ENCODE results near the gene TYW1B. TPM values are rescaled to one million over a fixed set of nuclear protein-coding genes. Genes with fewer than 3 reads are reported as not detected.
"Not testable (repeated sequence)": the region's sequence is repeated elsewhere in the genome, so short reads cannot be mapped to it uniquely, and the experiment has no call there.

The TYW1B gene
- total RNA-seq, 1 donor: 3.3 TPM

GRCh38 chr7:72790048-72790697 lies 37.8 kb downstream of the TYW1B start:
- not testable (repeated sequence) for H3K4me3 ChIP-seq (ENCODE audit: low read length); H3K9me3 ChIP-seq (ENCODE audit: low read depth, low read length)

GRCh38 chr7:72785166-72785955 lies 42.6 kb downstream of the TYW1B start:
- H3K4me1 ChIP-seq (ENCODE audit: insufficient read depth, low read length): no peaks in the 10 kb centered on the region
- no peaks in the 10 kb centered on the region for H3K9me3 ChIP-seq (ENCODE audit: low read depth, low read length)
- H3K27me3 ChIP-seq (ENCODE audit: insufficient read depth, low read length): no peaks in the 10 kb centered on the region
- H3K4me3 ChIP-seq (ENCODE audit: low read length): no peak overlapping the region

More at GRCh38 chr7:72790048-72790697, 37.8 kb downstream of the TYW1B start:
- not testable (repeated sequence) for H3K27me3 ChIP-seq (ENCODE audit: insufficient read depth, low read length); H3K4me1 ChIP-seq (ENCODE audit: insufficient read depth, low read length)

GRCh38 chr7:72783601-72784370 lies 44.2 kb downstream of the TYW1B start:
- not testable (repeated sequence) for H3K4me1 ChIP-seq (ENCODE audit: insufficient read depth, low read length); H3K4me3 ChIP-seq (ENCODE audit: low read length); H3K27me3 ChIP-seq (ENCODE audit: insufficient read depth, low read length); H3K9me3 ChIP-seq (ENCODE audit: low read depth, low read length)

- Histone ChIP-seq H3K4me1 (ENCODE audit: insufficient read depth, low read length) (no peaks in the 10 kb centered on the region), H3K4me3 (ENCODE audit: low read length) (no peak overlapping the region), H3K27me3 (ENCODE audit: insufficient read depth, low read length) (no peaks in the 10 kb centered on the region), H3K9me3 (ENCODE audit: low read depth, low read length) (no peaks in the 10 kb centered on the region)
Observed at GRCh38 chr7:72781631-72782030, 46.4 kb downstream of the TYW1B start.

- H3K4me3 ChIP-seq (ENCODE audit: low read length): no peak overlapping the region
- H3K9me3 ChIP-seq (ENCODE audit: low read depth, low read length): no peaks in the 10 kb centered on the region
- H3K4me1 ChIP-seq (ENCODE audit: insufficient read depth, low read length): no peaks in the 10 kb centered on the region
- no peaks in the 10 kb centered on the region for H3K27me3 ChIP-seq (ENCODE audit: insufficient read depth, low read length)
Observed at GRCh38 chr7:72781161-72781560, 46.8 kb downstream of the TYW1B start.

GRCh38 chr7:72780289-72780894 lies 47.6 kb downstream of the TYW1B start:
- H3K4me3 ChIP-seq (ENCODE audit: low read length); H3K27me3 ChIP-seq (ENCODE audit: insufficient read depth, low read length); H3K9me3 ChIP-seq (ENCODE audit: low read depth, low read length); H3K4me1 ChIP-seq (ENCODE audit: insufficient read depth, low read length): not testable (repeated sequence)

GRCh38 chr7:72777167-72777566 lies 50.8 kb downstream of the TYW1B start:
- not testable (repeated sequence) for H3K9me3 ChIP-seq (ENCODE audit: low read depth, low read length); H3K27me3 ChIP-seq (ENCODE audit: insufficient read depth, low read length); H3K4me3 ChIP-seq (ENCODE audit: low read length); H3K4me1 ChIP-seq (ENCODE audit: insufficient read depth, low read length)

GRCh38 chr7:72772627-72773026 lies 55.4 kb downstream of the TYW1B start:
- H3K9me3 ChIP-seq (ENCODE audit: low read depth, low read length): not testable (repeated sequence)

GRCh38 chr7:72766994-72767393 lies 61.0 kb downstream of the TYW1B start:
- H3K9me3 ChIP-seq (ENCODE audit: low read depth, low read length); H3K27me3 ChIP-seq (ENCODE audit: insufficient read depth, low read length); H3K4me3 ChIP-seq (ENCODE audit: low read length); H3K4me1 ChIP-seq (ENCODE audit: insufficient read depth, low read length): not testable (repeated sequence)

More at GRCh38 chr7:72772627-72773026, 55.4 kb downstream of the TYW1B start:
- H3K4me1 ChIP-seq (ENCODE audit: insufficient read depth, low read length); H3K4me3 ChIP-seq (ENCODE audit: low read length); H3K27me3 ChIP-seq (ENCODE audit: insufficient read depth, low read length): not testable (repeated sequence)

- H3K4me1 ChIP-seq (ENCODE audit: insufficient read depth, low read length): no peaks in the 10 kb centered on the region
- no peaks in the 10 kb centered on the region for H3K27me3 ChIP-seq (ENCODE audit: insufficient read depth, low read length)
- H3K4me3 ChIP-seq (ENCODE audit: low read length): no peak overlapping the region
- H3K9me3 ChIP-seq (ENCODE audit: low read depth, low read length): peaks cover 28% of the 10 kb centered on the region
Observed at GRCh38 chr7:72760602-72761001, 67.4 kb downstream of the TYW1B start.

GRCh38 chr7:72754312-72754711 lies 73.7 kb downstream of the TYW1B start:
- peaks cover 9% of the 10 kb centered on the region for H3K9me3 ChIP-seq (ENCODE audit: low read depth, low read length)
- H3K4me1 ChIP-seq (ENCODE audit: insufficient read depth, low read length): no peaks in the 10 kb centered on the region
- H3K27me3 ChIP-seq (ENCODE audit: insufficient read depth, low read length): no peaks in the 10 kb centered on the region
- no peak overlapping the region for H3K4me3 ChIP-seq (ENCODE audit: low read length)

GRCh38 chr7:72753781-72754180 lies 74.2 kb downstream of the TYW1B start:
- Histone ChIP-seq H3K27me3 (ENCODE audit: insufficient read depth, low read length) (no peaks in the 10 kb centered on the region), H3K9me3 (ENCODE audit: low read depth, low read length) (peaks cover 5% of the 10 kb centered on the region)

GRCh38 chr7:72753229-72753628 lies 74.8 kb downstream of the TYW1B start:
- H3K27me3 ChIP-seq (ENCODE audit: insufficient read depth, low read length); H3K4me1 ChIP-seq (ENCODE audit: insufficient read depth, low read length); H3K4me3 ChIP-seq (ENCODE audit: low read length); H3K9me3 ChIP-seq (ENCODE audit: low read depth, low read length): not testable (repeated sequence)

More at GRCh38 chr7:72753781-72754180, 74.2 kb downstream of the TYW1B start:
- no peak overlapping the region for H3K4me3 ChIP-seq (ENCODE audit: low read length)
- H3K4me1 ChIP-seq (ENCODE audit: insufficient read depth, low read length): no peaks in the 10 kb centered on the region

- no peaks in the 10 kb centered on the region for H3K27me3 ChIP-seq (ENCODE audit: insufficient read depth, low read length)
- H3K4me3 ChIP-seq (ENCODE audit: low read length): no peak overlapping the region
- H3K4me1 ChIP-seq (ENCODE audit: insufficient read depth, low read length): no peaks in the 10 kb centered on the region
- no peaks in the 10 kb centered on the region for H3K9me3 ChIP-seq (ENCODE audit: low read depth, low read length)
Observed at GRCh38 chr7:72751978-72752377, 76.0 kb downstream of the TYW1B start.

- Histone ChIP-seq H3K27me3 (ENCODE audit: insufficient read depth, low read length) (no peaks in the 10 kb centered on the region), H3K9me3 (ENCODE audit: low read depth, low read length) (no peaks in the 10 kb centered on the region), H3K4me3 (ENCODE audit: low read length) (no peak overlapping the region), H3K4me1 (ENCODE audit: insufficient read depth, low read length) (no peaks in the 10 kb centered on the region)
Observed at GRCh38 chr7:72751378-72751777, 76.6 kb downstream of the TYW1B start.

All from mononuclear cell (primary cell).